ENCODE measurements around the gene TMEM250.
"Not testable (repeated sequence)": the region's sequence is repeated elsewhere in the genome, so short reads cannot be mapped to it uniquely, and the experiment has no call there.

The TMEM250 gene

DNA sequence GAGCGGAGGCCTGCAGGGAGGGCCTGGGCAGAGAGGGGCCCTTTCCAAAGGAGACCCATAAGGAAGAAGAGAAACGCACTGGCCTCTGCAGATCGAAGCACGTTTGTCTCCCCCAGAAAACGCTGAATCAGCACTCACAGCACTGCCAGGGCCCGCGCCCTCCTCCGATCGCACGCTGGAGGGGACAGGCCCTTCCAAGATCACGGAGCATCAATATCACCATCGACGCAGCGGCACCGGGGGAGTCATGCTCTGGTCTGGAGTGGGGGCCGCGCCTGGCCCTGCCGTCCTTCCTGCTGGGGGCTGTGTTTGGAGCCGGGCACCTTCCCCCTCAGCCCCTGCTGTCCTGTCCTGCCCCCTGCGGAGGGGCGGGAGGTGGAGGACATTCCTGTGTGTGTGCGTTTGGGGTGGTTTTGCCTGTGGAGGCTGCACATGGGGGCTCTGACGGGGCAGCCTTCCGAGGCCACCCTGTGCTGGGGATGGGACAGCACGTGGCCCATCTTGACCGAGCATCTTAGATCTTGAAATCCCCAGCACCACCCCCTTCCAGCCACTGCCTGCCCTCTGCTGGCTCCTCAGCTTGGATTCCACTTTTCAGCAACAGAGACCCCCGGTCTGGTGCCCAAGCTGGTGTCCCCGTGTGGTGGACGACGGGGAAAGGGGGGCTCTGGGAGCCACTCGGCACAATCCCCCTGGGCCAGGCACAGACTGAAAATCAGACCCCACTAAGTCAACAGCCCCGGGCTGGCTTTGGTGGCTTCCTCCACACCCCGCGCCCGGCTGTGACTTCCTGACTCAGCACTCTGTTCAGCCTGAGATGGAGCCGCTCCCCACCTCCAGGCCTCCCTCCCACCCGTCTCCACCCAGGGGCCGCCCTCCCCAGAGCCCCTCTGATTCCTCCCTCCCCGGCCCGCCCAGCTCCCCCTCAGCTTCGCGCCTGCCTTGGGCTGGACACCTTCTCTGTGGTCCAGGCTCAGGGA lies 8.3 kb downstream of the TMEM250 start:
- peak; percentile 76 for DNase-seq

DNA sequence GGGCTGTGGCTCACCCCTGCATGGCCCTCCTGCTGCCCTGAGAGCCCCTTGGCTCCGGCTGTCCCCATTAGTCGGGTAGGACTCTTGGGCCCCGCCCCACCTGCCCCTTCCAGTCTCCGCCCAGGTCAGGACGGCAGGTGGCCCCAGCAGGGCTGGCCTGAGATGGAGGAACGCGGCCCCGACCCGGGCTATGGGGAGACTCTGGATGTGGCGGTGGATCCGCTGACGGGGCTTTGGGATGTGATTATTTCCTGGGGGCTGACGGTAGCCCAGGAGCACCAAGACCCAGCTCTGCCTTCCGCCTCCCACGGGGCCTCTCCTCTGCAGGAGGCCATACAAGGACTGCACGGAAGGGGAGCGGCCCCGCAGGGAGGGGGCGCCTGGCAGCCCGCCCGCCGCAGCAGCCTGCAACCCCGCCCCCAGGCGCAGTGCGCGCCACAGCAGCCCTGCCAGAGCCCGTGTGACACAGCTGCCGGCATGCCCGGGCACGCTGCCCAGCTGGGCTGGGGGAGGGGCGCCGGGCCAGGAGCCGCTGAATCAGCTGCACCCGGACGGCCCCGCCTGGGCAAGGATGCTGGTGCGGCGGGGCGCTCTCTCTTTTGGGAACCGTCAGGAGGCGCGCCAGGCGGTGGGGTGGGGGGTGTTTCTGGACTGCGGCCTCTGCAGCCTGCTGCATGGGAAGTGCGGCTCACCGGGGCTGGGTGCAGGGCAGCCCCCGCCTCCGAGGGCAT lies 9.2 kb downstream of the TMEM250 start:
- peak; percentile 94 for DNase-seq

- DNase-seq = no peak
Observed at GRCh38 chr9:136108648-136109266, 9.9 kb downstream of the TMEM250 start.

- DNase-seq = no peak
Observed at GRCh38 chr9:136107953-136108647, 10.6 kb downstream of the TMEM250 start.

DNA sequence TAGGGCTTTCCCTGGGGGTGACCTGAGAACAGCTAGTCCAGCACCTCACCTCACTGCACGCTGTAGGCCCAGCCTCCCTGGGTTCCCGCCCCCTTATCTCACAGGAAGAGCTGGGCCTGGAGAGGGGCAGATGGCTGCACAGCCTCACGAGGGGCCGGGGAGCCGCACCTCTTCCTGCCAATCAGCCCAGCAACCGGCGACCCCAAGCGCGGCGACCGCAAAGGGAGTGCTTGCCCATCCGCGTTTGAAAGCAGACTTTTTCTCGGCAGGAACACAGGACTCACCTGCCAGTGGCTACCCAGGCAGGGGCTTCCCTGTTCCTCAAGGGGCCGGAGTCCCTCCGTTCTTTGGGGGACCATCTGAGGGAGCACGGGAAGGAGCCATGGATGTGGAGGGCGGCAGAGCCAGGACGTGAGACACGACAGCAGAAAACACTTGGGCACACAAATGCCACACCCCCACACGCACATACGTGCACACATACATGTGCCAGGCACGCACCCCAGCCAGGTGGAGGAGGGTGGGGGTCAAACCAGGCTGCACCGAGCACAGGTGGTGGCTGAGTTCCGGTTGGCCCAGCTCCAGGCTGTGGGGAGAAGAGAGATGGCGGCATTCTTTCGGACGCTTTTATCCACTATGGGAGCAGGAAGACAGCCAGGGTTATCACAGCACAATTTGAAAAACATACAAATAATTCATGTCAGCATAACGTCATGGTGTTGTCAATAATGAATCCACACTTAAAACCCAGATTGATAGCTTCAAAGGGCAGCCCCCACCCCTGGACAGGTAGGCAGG lies 11.3 kb downstream of the TMEM250 start:
- peak; percentile 77 for DNase-seq

DNA sequence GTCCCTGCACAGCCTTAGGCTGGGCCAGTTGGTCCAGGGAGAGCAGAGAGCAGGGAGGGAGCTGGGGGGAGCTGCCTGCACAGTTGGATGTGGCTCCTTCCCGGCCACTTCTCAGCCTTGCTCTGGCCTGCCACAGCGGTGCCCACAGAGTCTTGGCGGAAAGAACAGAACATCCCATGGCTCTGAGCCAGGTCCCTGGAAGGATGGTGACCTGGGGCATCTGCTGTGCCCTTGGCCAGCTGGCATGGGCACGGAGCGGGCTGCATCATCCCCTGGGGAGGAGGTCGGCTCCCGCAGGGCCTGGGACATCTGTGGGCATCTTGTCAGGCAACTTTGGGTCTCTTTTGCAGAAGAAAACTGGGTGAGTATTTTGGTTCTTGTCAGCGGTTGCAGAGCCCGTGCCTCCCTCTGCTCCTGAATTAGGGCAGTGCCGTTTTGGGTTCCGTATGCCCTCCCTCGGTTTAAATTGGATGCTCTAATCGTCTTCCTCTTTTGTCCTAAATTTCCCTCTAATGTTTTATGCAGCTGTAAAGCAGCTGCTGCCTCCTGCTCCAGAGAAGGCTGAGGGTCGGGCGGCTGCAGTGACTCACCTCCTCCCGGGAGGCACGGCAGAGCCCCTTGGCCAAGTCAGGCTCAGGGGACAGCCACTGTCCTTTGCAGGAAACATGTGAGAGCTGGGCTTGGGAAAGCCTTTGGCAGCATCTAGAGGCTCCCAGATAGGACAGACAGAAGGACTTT lies 13.1 kb downstream of the TMEM250 start:
- DNase-seq = no peak

DNA sequence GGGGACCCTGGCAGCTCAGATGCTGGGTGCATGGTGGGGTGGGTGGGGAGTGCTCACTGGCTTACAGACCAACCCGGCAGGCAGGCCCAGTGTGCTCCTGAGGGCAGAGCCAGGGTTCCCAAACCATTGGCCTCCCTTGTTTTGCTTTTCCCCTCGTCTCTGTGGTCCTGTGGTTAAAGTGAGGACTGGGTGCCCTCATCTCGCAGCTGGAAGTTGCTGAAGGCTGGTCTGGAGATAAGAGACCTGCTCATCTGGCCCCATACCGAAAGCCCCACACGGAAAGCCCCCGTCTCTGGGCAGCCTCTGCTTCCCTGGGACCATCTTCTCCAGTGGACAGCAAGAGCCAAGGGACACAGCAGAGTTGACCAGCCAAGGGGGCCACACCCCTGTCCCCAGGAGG lies 13.8 kb downstream of the TMEM250 start:
- no peak for DNase-seq

- no peak for DNase-seq
Observed at GRCh38 chr9:136104488-136104800, 14.2 kb downstream of the TMEM250 start.

DNA sequence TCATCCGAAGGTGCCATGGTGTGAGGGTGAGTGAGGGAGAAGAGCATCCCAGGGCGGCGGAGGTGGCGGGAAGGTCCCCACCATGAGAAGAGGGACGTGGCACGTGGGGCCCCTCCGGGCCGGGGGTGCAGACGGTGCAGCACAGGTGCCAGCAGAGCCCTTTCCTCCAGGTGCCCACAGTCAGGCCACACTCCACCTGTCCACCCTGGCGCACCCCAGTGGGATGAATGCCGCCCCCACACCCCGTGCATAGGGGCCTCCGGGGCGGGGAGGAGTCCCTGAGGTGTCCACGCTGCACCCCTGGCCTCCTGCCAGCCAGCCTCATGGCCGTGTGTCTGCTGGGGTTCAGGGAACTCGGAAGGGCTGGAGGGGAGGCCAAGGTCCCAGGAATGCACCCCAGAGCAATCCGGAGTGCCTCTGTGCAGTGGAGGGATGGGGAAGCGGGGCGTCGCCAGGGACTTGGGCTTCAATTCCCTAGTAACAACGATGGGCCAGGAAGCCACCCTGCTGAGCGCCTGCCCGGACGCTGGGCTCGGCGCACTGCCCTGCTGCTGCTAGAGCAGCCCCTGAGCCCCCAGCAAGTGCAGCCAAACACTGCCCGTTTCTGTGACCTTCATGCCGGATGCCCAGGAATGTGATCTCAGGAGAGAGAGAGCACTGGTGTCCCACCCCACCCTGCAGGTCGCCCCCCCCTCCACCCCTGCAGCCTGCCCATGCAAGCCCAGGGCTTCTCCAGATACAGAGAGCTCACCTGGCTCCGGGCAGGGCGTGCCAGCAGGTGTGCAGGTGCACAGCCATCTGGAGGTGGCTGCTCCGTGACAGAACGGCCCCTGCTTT lies 14.8 kb downstream of the TMEM250 start:
- no peak for DNase-seq

GRCh38 chr9:136101615-136102074 lies 17.0 kb downstream of the TMEM250 start:
- DNase-seq = not testable (repeated sequence)

GRCh38 chr9:136100700-136101614 lies 17.7 kb downstream of the TMEM250 start:
- DNase-seq = no peak

DNA sequence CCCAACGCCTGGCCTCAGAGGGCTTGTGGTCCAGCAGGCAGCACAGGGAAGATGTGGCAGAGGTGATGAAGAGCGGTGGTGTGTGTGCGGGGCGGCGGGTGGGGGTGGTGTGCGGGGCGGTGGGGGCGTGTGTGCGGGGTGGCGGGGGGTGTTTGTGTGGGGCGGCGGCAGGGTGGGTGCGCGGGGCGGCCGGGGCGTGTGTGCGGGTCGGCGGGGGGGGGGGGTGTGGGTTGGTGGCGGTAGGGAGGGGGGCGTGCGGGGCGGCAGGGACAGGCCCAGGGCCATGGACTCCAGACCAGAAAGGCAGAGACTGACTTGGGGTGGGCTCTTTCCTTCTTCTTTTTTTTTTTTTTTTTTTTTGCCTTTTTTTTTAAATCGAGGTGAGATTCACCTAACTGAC lies 19.1 kb downstream of the TMEM250 start:
- no peak for DNase-seq

GRCh38 chr9:136098844-136099243 lies 19.8 kb downstream of the TMEM250 start:
- no peak for DNase-seq

- DNase-seq = no peak
Observed at GRCh38 chr9:136098210-136098609, 20.5 kb downstream of the TMEM250 start.

- no peak for DNase-seq
Observed at GRCh38 chr9:136096505-136097001, 22.1 kb downstream of the TMEM250 start.

DNA sequence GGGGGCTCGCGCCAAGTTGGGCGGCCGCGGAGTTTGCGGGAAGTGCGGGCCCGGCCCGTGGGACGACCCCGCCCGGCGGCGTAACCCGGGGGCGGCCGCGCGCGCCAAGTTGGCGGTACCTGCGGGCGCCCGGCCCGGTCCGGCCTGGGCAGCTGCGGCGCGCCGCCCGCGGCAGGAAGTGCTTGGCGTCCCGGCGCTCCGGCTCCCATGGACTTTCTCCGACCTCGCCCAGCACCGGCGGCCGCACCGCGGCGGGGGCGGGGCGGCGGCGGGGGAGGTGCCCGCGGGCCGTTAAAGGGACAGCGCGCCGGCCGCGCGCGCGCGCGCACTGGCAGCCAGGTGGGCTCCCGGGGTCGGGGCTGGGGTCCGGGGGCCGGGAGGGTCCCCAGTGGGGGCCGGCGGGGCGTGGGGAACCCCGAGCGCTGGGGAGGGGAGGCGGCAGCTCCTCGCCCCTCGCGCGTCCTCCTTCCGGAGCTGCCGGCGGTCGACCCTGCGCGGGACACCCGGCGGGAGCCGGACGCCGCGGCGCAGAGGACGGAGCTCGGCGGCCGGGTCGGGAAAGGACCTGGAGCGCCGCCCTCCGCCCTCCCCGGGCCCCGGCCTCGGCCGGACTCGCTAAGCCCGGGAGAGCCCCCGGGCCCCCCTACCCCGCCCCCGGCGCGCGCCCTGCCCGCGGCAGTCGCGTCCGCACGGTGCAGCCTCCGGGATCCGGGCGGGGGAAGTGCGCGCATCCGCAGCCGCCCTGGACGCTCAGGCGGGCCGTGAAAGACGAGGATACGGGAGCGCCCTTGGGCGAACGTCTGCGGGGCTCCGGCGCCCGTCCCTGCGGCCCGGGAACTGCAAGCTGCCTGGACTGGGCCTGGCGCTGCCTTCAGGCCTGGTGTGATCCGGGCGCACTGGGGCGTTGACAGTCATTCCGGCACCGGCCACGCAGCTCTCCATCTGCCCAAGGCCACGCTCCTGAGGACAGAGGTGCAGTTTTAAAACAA lies 23.3 kb downstream of the TMEM250 start, which contains the start of gene NACC2:
Gene NACC2, minus strand, starts transcription at position 220 of the 989 bp plus-strand sequence. CDS start 44,768 bp downstream, outside the sequence.
- DNase-seq = peak; percentile 75
